Measurements from ENCODE around the gene ZNF511. TPM values are rescaled to one million over a fixed set of nuclear protein-coding genes. Genes with fewer than 3 reads are reported as not detected.

ZNF511 gene
- total and polyA plus RNA-seq, 4 experiments from 2014 or later = 31.5 to 107 (median 51.0) TPM

DNA sequence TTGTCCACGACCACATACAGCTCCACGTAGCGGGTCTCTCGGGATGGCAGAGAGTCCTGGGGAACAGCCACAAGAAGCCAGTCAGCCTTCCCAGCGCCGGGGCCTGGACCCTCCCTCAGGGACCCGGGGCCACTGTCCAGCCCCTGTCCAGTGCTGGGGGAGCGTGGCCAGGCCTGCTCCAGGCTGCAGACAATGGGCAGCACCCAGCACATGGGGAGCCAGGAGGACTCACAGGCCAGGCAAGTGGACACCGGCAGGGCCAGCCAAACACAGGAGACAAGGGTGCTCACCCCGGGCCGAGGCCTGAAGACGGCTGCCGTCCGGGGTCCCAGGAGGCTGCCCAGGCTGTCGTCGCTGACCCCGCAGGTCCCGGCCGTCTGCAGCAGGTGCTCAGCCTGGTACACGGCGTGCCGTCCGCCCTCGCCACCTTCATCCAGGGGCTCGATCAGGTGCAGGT lies 35.7 kb upstream of the ZNF511 start:
- ChIA-PET CTCF (ENCODE audit: partially characterized antibody) (interaction anchor here (1.0 kb wide), 1 partner anchor 35 kb away, joined by 3 read pairs; no protein-coding TSS in a partner anchor), POLR2A (ENCODE audit: partially characterized antibody) (interaction anchor here (11.6 kb wide), 1 partner anchor 11 kb away, joined by 236 read pairs; no protein-coding TSS in a partner anchor)
- Histone ChIP-seq H3K27ac (ENCODE audit: low read depth, low read length) (peak overlapping the region; percentile 52), H3K27me3 (ENCODE audit: insufficient read depth, low read length) (no peaks in the 10 kb centered on the region), H3K4me3 (ENCODE audit: low read length in 2 of 2) (no peak overlapping the region), H3K36me3 (ENCODE audit: insufficient read depth, low read length) (peaks cover 45% of the 10 kb centered on the region), H3K9me3 (ENCODE audit: control insufficient read depth in 1 of 2, low read length in 2 of 2) (no peaks in the 10 kb centered on the region), H3K4me1 (ENCODE audit: insufficient read depth, low read length) (peaks cover 30% of the 10 kb centered on the region)
- Mint-ChIP-seq H3K27me3 (no peaks in the 10 kb centered on the region), H3K27ac (peak overlapping the region in 2 of 7 donors; percentile 23 to 57), H3K4me3 (no peak overlapping the region), H3K9me3 (no peaks in the 10 kb centered on the region), H3K36me3 (peaks cover 0 to 30% of the 10 kb centered on the region in 2 donors), H3K4me1 (peaks cover 4 to 31% (median 16%) of the 10 kb centered on the region in 4 donors)
- DNase-seq = peak in 1 of 5 donors; percentile 40
- intact Hi-C loops (cut with micrococcal nuclease) = no loop called here

DNA sequence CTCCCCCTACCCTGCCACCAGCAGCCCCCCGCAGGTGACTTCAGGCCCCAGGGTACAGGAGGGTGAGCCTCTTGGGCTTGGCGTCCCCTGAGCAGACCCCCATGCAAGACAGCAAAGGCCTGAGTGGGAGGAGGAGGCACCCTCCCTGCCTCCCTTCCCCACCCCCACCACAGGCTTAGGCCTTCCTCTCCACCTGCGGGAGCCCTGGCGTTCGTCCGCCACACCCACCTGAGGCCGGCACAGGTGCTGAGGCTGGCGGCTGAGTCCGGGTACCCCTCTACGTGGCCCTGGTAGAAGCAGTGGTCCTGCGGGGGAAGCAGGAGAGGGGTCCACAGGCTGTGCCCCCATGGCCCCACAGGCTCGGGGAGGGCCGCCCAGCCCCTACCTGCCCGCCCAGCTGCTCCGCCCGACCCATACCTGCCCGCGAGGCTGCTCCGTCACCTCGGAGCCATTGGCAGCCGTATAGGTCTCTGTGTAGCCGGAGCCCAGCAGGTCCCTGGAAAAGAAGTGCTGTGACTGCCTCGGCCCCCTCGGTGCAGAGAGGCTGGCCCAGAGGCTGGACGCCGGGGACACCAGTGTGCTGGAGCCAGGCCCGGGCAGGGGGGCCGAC lies 35.1 kb upstream of the ZNF511 start:
- Mint-ChIP-seq H3K27me3 (no peaks in the 10 kb centered on the region), H3K4me1 (peaks cover 10 to 37% (median 22%) of the 10 kb centered on the region in 4 donors), H3K27ac (peak overlapping the region in 4 of 7 donors; percentile 9 to 65 (median 18)), H3K4me3 (peak overlapping the region in 1 of 8 donors; percentile 30), H3K36me3 (peaks cover 0 to 34% of the 10 kb centered on the region in 2 donors), H3K9me3 (no peaks in the 10 kb centered on the region)
- DNase-seq = no peak
- H3K27ac ChIP-seq (ENCODE audit: low read depth, low read length) = peak overlapping the region; percentile 52
- H3K36me3 ChIP-seq (ENCODE audit: insufficient read depth, low read length) = peaks cover 40% of the 10 kb centered on the region
- peaks cover 36% of the 10 kb centered on the region for H3K4me1 ChIP-seq (ENCODE audit: insufficient read depth, low read length)
- no peaks in the 10 kb centered on the region for H3K27me3 ChIP-seq (ENCODE audit: insufficient read depth, low read length)
- ChIA-PET POLR2A (ENCODE audit: partially characterized antibody) (interaction anchor here (11.6 kb wide), 1 partner anchor 12 kb away, joined by 236 read pairs; no protein-coding TSS in a partner anchor), CTCF (ENCODE audit: partially characterized antibody) (interaction anchor here (1.2 to 2.6 kb wide), 2 partner anchors 9 to 130 kb away, joined by 3 to 10 read pairs; no protein-coding TSS in a partner anchor)
- H3K4me3 ChIP-seq (ENCODE audit: low read length in 2 of 2) = no peak overlapping the region
- no peaks in the 10 kb centered on the region for H3K9me3 ChIP-seq (ENCODE audit: control insufficient read depth in 1 of 2, low read length in 2 of 2)
- intact Hi-C loops (cut with micrococcal nuclease) = loop anchor here (2.0 kb wide), 1 partner anchor 13 kb away; no protein-coding TSS in a partner anchor

DNA sequence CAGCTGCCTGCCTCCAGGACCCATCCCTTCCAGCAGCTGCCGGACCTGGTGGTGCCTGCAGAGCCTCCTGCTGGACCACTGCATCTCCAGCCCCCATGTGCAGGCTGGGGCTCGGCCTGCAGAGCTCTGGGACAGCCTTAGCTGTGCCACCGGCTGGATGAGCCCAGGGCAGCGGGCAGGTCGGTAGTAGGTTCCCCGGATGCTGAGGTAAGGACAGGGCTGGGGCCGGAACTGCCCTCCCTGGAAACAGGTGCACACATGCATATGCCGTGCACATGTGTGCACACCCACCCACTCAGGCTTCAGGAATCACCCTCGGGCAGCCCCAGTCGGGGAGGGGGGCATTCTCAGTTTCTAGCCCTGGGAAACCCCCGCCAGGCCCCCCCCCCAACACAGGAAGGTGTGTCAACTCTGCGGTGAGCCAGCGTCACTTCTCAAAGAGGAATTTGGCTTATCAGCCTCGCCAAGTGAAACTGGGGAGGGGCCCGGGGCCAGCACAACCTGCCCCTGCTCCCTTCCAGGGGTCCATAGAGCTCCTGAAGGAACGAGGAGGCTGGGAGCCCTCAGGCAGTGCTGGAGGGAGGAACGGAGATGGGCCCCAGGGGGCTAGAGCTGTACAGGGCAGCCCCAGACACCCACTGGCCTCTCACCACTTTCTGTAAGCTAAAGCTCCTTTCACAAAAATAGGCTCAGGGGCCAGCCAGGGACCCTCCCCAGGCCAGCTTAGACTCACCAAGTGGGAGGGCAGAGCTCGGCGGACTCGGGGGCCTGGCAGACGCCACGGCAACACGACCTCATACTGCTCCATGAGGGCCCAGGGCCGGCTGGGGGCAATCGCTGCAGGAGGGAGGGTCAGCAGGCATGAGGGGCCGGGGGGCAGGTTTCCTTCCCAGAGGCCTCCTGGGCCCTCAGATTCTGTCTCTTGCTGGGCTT lies 33.7 kb upstream of the ZNF511 start:
- intact Hi-C loops (cut with micrococcal nuclease) = loop anchor here (1.0 to 2.0 kb wide), 4 partner anchors 11 to 131 kb away; partner anchors contain the start of genes TUBGCP2 and ZNF511
- CTCF ChIA-PET (ENCODE audit: partially characterized antibody) = interaction anchor here (1.1 to 3.4 kb wide), 6 partner anchors 11 to 132 kb away, joined by 3 to 19 read pairs (median 6); no protein-coding TSS in a partner anchor

DNA sequence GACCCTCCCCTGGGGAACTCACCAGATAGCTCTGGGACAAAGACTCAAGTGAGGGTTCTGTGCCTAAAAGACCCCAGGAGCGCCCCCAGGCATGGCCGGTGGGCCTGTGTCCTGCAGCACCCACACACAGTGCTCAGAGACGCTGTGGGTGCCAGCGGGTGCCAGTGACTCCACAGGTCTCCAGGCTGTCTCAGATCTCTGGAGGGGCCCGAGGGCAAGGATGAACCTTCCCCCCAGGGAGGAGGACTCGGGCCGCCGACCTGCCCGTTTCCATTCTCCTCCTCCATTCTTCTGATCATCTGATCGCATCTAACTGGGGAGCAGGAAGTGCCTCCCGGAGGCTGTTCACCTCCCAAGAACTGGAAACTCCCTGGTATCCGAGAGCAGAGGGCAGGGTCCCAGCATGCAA lies 33.0 kb upstream of the ZNF511 start:
- intact Hi-C loops (cut with micrococcal nuclease) = loop anchor here (1.0 to 2.0 kb wide), 4 partner anchors 11 to 131 kb away; partner anchors contain the start of genes TUBGCP2 and ZNF511
- H3K9me3 Mint-ChIP-seq = no peaks in the 10 kb centered on the region
- H3K4me1 ChIP-seq (ENCODE audit: insufficient read depth, low read length) = peaks cover 50% of the 10 kb centered on the region

More for the DNA sequence above, 33.7 kb upstream of the ZNF511 start:
- H3K27ac ChIP-seq (ENCODE audit: low read depth, low read length) = peak overlapping the region; percentile 99
- H3K4me3 ChIP-seq (ENCODE audit: low read length in 2 of 2) = peak overlapping the region; percentile 91 to 92
- no peaks in the 10 kb centered on the region for H3K9me3 Mint-ChIP-seq
- peaks cover 15 to 51% (median 34%) of the 10 kb centered on the region in 4 donors for H3K4me1 Mint-ChIP-seq
- H3K4me3 Mint-ChIP-seq = peak overlapping the region; percentile 90 to 94 (median 92)
- peaks cover 0 to 36% of the 10 kb centered on the region in 2 donors for H3K36me3 Mint-ChIP-seq
- no peaks in the 10 kb centered on the region for H3K9me3 ChIP-seq (ENCODE audit: control insufficient read depth in 1 of 2, low read length in 2 of 2)
- peaks cover 29% of the 10 kb centered on the region for H3K36me3 ChIP-seq (ENCODE audit: insufficient read depth, low read length)
- peak; percentile 80 to 96 (median 81) for DNase-seq
- no peaks in the 10 kb centered on the region for H3K27me3 ChIP-seq (ENCODE audit: insufficient read depth, low read length)
- POLR2A ChIA-PET (ENCODE audit: partially characterized antibody) = interaction anchor here (0.7 to 11.6 kb wide), 6 partner anchors 13 to 115 kb away, joined by 3 to 236 read pairs (median 5); partner anchors contain the start of gene CALY
- peaks cover 50% of the 10 kb centered on the region for H3K4me1 ChIP-seq (ENCODE audit: insufficient read depth, low read length)
- no peaks in the 10 kb centered on the region for H3K27me3 Mint-ChIP-seq
- H3K27ac Mint-ChIP-seq = peak overlapping the region; percentile 94 to 98 (median 97)

DNA sequence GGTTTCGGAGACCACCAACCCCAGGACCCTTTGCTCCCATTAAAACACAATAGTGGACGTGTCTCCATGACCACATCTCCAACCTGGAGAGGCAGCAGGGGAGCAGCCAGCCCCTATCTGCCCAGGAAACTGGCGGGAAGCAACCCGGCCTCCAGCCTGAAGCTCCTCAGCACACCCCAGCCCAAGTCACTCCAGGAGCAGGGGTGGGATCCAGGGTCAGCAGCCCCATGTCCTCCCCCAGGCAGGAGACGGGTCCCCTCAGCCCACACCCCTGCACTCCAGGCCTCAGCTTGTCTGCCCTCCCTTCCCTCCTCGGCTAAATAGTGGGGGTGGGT lies 32.6 kb upstream of the ZNF511 start:
- H3K4me3 Mint-ChIP-seq = peak overlapping the region; percentile 90 to 94 (median 92)
- Histone ChIP-seq H3K27me3 (ENCODE audit: insufficient read depth, low read length) (no peaks in the 10 kb centered on the region), H3K4me3 (ENCODE audit: low read length in 2 of 2) (peak overlapping the region; percentile 91 to 92), H3K9me3 (ENCODE audit: control insufficient read depth in 1 of 2, low read length in 2 of 2) (no peaks in the 10 kb centered on the region), H3K27ac (ENCODE audit: low read depth, low read length) (peak overlapping the region; percentile 99), H3K4me1 (ENCODE audit: insufficient read depth, low read length) (peaks cover 50% of the 10 kb centered on the region), H3K36me3 (ENCODE audit: insufficient read depth, low read length) (peaks cover 19% of the 10 kb centered on the region)
- ChIA-PET POLR2A (ENCODE audit: partially characterized antibody) (interaction anchor here (1.0 to 11.6 kb wide), 5 partner anchors 15 to 114 kb away, joined by 3 to 236 read pairs (median 6); partner anchors contain the start of gene CALY), CTCF (ENCODE audit: partially characterized antibody) (interaction anchor here (1.0 to 3.4 kb wide), 5 partner anchors 12 to 54 kb away, joined by 4 to 19 read pairs (median 5); no protein-coding TSS in a partner anchor)
- H3K4me1 Mint-ChIP-seq = peaks cover 15 to 53% (median 35%) of the 10 kb centered on the region in 4 donors
- peak overlapping the region; percentile 94 to 98 (median 97) for H3K27ac Mint-ChIP-seq
- no peaks in the 10 kb centered on the region for H3K27me3 Mint-ChIP-seq
- no peaks in the 10 kb centered on the region for H3K9me3 Mint-ChIP-seq
- DNase-seq = no peak
- intact Hi-C loops (cut with micrococcal nuclease) = no loop called here
- peaks cover 0 to 31% of the 10 kb centered on the region in 2 donors for H3K36me3 Mint-ChIP-seq

More for the DNA sequence above, 33.0 kb upstream of the ZNF511 start:
- Histone ChIP-seq H3K36me3 (ENCODE audit: insufficient read depth, low read length) (peaks cover 22% of the 10 kb centered on the region), H3K4me3 (ENCODE audit: low read length in 2 of 2) (peak overlapping the region; percentile 91 to 92), H3K27ac (ENCODE audit: low read depth, low read length) (peak overlapping the region; percentile 99), H3K9me3 (ENCODE audit: control insufficient read depth in 1 of 2, low read length in 2 of 2) (no peaks in the 10 kb centered on the region), H3K27me3 (ENCODE audit: insufficient read depth, low read length) (no peaks in the 10 kb centered on the region)
- ChIA-PET POLR2A (ENCODE audit: partially characterized antibody) (interaction anchor here (0.7 to 11.6 kb wide), 6 partner anchors 14 to 114 kb away, joined by 3 to 236 read pairs (median 5); partner anchors contain the start of gene CALY), CTCF (ENCODE audit: partially characterized antibody) (interaction anchor here (1.0 to 3.4 kb wide), 6 partner anchors 11 to 54 kb away, joined by 4 to 19 read pairs (median 6); no protein-coding TSS in a partner anchor)
- Mint-ChIP-seq H3K36me3 (peaks cover 0 to 33% of the 10 kb centered on the region in 2 donors), H3K4me1 (peaks cover 15 to 53% (median 35%) of the 10 kb centered on the region in 4 donors), H3K4me3 (peak overlapping the region; percentile 90 to 94 (median 92)), H3K27me3 (no peaks in the 10 kb centered on the region), H3K27ac (peak overlapping the region; percentile 94 to 98 (median 97))
- DNase-seq = peak in 4 of 5 donors; percentile 34 to 70 (median 43)

DNA sequence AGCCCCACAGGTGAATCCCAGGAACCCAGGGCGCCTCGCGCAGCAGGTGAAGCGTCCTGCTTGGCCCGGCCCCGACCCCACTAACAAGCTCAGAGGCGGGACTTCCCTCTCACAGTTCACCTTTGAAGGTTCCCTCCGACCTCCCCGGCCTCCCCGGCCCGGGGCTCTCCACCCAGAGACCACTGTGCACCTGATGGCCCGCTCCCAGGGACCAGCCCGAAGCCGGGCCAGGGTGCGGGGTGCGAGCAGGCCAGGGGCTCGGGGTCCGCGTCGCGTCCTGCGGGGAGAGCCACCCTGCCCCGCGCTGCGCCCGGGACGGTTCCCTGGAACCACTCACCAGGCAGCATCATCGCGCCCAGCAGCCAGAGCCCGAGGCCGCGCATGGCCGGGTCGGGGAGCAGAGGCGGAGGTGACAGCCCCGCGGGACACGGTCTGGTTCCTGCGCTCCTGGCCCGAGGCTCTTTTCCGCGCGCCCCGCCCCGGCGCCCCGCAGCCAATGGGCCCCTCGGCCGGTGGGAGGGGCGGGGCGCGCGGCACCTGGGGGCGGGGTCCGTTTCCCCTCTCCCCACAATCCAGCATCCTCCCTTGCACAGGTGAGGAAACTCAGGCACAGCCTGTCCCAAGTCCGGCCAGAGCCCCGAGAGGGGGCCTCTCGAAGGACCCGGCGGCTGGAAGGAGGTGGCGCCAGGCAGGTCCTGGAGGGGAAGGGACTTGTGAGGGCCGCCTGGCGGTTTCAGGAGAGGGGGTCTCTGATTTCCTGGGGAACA lies 32.1 kb upstream of the ZNF511 start, which contains the start of gene ADAM8:
Gene ADAM8, minus strand, starts transcription at position 434 of the 767 bp plus-strand sequence. Its CDS starts 51 bp downstream, at position 383.
- peak within 1 kb of the TSS; percentile 91 to 92 for H3K4me3 ChIP-seq (ENCODE audit: low read length in 2 of 2)
- H3K27me3 ChIP-seq (ENCODE audit: insufficient read depth, low read length) = no peaks in the 10 kb centered on the region
- peak within 1 kb of the TSS; percentile 95 to 99 (median 98) for H3K27ac Mint-ChIP-seq
- H3K9me3 Mint-ChIP-seq = no peaks in the 10 kb centered on the region
- H3K36me3 ChIP-seq (ENCODE audit: insufficient read depth, low read length) = peaks cover 20% of the 10 kb centered on the region
- intact Hi-C loops (cut with micrococcal nuclease) = no loop called here
- peaks cover 0 to 33% of the 10 kb centered on the region in 2 donors for H3K36me3 Mint-ChIP-seq
- POLR2A ChIA-PET (ENCODE audit: partially characterized antibody) = interaction anchor here (1.2 to 11.6 kb wide), 5 partner anchors 15 to 113 kb away, joined by 3 to 236 read pairs (median 10); partner anchors contain the start of genes ECHS1, TUBGCP2 and ZNF511
- H3K4me3 Mint-ChIP-seq = peak within 1 kb of the TSS; percentile 90 to 96 (median 92)
- DNase-seq = peak; percentile 59 to 67 (median 63)
- peaks cover 50% of the 10 kb centered on the region for H3K4me1 ChIP-seq (ENCODE audit: insufficient read depth, low read length)
- H3K9me3 ChIP-seq (ENCODE audit: control insufficient read depth in 1 of 2, low read length in 2 of 2) = no peaks in the 10 kb centered on the region
- CTCF ChIA-PET (ENCODE audit: partially characterized antibody) = interaction anchor here (1.0 to 3.4 kb wide), 5 partner anchors 12 to 53 kb away, joined by 4 to 19 read pairs (median 5); no protein-coding TSS in a partner anchor
- H3K27ac ChIP-seq (ENCODE audit: low read depth, low read length) = peak within 1 kb of the TSS; percentile 99
- H3K4me1 Mint-ChIP-seq = peaks cover 15 to 53% (median 35%) of the 10 kb centered on the region in 4 donors
- no peaks in the 10 kb centered on the region for H3K27me3 Mint-ChIP-seq
